Activated CD8-positive, alpha-beta memory T cell treated with anti-CD3 and anti-CD28 coated beads for 4 hours (primary cell): ENCODE measurements around the gene AGAP3.

ENCODE experiments used
- DNase-seq, 2 donors: peaks; one replicate each; pipeline ENCODE4 v3.0.0-alpha.2; 2020; ENCODE audit warnings: low read depth in 2 of 2

The AGAP3 gene

DNA sequence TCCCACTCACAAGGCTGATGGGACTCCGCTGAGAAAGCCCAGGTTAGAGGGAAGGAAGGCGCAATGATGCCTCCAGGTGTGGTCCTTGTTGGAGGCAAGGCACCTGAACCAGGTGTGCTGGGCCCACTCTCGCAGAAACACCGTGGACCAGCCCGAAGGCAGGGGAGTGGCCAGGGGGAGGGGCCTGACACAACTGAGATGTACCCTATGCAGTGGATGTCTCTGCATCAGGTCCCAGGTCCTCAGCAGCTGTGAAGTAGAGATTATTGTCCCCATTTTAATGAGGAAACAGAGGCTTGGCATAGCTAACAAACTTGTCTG lies 49.2 kb downstream of the AGAP3 start:
- DNase-seq, result no peak

DNA sequence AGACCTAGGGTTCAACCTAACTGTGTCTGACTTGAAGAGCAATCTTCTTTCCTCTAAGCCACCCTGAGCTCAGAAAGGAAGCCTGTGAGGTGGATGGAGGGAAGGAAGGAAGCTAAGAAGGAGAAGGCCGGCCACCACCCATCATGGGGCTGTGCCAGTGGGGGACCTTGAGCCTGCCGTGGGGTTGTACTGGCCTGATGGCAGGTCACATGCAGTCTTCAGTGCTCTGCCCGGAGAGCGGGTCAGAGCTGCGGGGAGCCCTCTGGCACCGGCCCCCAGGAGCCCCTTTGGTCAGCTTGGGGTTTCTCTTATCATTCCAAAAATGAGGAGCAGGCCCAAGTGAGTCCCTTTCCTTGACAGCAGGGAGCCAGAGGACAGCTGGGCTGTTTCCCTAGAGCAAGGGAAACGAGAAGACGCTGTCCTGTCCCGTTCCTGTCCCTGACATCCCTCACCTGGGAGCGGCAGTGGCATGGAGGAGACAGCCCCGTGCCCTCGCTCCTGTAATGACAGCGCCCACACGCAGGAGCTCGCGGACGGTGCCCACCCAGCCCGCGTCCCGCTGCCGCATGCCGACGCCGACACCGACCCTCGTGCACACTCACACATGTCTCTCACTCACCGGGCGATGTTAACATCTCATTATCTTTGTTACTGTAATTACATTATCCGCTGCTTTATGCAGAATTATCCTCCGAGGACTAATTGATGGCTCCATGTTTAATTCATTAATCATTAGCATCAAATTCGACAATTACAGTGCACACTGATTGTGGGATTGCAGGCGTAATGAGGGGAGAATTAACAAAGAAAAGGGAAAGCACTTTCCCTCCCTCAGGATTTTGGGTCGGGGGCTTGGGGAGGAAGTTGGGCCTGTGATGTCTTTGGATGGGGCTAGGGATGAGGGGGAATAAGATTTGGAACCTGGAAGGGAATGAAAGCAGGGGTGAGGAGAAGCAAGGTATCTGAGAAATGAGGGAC lies 49.9 kb downstream of the AGAP3 start:
- DNase-seq, result no peak

DNA sequence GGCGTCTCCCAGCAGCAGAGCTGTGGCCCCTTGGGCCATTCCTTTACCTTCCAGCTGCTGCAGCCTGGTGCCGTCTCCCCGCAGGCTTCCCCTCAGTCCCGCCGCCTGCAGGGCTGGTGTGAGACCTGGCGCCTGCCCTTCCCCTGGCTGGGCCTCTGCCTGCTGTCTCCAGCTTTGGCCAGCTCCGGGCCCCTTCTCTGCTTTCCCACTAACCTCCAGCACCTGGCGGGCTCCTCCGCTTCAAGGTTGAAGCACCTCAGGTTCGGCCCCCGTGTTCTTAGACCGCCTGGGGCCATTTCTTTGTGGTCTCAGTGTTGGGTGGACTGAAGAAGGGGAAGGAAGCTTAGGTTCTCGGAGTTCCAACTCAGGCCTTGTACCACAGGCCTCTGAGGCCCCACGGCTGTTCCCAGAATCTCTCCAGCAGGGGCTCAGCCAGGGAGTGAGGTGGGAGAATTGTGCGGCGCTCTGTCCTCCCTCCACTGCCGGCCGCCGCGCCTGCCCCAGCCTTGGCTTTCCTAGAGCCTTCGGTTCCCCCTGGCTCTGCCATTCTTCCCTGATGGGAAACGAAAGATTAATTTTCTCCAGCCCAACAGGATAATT lies 50.9 kb downstream of the AGAP3 start:
- DNase-seq, result no peak

DNA sequence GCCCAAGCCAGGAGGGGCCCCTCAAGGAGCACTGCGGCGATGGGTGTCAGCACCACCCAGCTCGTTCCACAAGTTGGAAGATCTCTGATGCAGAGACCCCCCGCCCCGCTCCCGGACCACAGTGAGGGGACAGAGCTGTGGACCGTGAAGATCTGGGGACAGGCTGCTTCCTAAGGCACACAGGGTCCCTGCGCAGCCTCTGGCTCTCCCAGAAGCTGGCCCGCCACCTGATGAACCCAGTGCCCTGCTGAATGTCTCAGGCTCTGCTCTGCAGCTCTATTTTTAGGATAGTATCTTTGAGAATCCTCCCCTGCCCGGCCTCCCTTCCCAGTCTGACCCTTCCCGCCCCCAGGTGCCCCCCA lies 51.5 kb downstream of the AGAP3 start:
- no peak for DNase-seq

DNA sequence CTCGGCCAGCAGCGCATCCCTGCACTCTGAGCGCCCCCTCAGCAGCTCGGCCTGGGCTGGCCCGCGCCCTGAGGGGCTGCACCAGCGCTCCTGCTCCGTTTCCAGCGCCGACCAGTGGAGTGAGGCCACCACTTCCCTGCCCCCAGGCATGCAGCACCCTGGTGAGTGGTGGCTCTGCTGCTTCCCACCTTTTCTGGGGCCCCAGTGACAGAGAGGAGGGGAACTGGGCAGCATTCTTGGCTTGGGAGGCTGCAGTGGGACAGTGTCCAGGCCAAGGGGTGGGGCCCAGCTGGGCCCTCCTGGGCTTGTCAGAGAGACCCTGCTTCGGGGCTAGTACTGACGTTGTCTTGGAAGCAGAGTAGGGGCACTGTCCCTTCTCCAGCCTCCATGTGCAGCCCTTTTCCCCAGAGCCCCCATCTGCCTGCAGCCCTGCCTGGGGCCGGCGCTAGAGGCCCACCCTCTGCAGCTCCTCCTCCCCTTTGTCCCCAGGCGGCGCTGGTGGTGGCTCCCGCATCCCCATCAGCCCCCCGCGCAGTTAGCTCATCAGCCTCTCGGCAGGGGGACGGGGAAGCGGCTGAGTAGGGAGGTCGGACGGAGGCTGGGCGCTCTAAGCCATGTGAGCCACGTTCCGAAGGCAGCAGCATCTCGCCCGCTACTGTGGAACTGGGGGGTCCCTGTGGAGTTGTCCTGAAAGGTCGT lies 52.0 kb downstream of the AGAP3 start:
- no peak for DNase-seq

DNA sequence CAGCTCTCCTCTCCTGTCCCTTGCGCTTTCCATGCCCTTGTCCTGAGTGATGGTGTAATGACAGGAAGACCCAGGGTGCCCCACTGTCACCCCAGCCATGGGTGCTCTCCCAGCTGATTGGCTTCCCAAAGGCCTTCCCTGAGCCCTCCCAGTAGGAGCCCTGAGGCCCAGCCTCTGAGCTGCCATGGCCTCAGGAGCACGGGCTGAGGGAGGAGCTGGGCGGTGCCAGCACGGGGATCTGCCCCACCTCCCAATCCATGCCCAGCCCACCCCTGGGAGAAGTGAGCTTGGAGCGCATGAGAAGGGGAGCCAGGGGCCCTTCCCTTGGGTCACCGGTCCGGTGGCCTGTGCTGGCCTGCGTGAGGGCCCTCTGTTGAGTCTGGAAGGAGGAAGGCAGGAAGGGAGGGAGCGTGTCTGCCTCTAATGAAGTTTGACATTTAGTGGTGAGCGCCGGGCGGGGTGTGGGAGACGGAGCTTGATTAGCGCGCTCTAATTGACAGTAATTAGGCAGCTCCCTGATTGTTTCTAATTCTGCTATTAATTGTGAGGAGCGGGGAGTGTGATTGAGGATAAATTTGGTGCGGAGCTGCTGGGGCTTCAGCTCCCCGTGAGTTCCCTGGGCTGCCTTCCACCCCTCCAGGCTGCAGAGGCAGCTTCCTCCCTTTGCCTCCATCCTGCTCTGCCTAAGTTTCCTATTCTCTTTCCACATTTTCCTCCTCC lies 53.0 kb downstream of the AGAP3 start:
- DNase-seq, result no peak

DNA sequence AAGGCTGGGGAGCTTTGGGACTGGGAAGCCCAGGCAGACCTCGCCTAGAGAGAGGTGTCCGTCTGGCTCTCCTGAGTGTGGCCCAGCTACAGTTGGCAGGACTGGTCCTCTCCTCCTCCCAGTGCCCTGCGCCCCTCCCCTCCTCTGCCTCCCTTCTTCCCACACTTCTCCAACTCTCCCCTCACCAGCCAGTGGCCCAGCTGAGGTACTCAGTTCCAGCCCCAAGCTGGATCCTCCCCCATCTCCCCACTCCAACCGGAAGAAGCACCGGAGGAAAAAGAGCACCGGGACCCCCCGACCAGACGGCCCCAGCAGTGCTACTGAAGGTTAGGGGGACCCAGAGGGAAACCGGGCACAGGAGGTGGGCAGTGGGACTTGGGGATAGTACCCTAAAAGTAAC lies 53.5 kb downstream of the AGAP3 start:
- DNase-seq, result no peak

DNA sequence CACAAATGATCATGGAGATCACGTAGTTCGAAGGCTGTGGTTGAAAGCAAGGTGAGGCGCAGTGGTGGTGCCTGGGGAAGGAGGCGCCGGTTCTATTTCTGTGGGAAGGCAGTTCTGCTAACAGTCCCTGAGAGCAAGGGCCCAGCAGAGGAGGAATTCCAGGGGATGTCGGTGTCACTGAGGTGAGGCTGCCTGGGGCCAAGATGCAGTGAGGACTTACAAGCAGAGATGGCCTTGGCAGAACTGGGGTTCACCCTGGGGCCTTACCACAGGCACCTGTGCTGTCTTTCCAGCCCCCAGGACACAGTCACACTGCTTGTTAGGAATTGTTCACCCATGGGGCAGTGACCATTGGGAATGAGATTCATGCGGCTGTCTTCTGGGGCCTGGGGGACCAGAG lies 54.6 kb downstream of the AGAP3 start:
- no peak for DNase-seq

DNA sequence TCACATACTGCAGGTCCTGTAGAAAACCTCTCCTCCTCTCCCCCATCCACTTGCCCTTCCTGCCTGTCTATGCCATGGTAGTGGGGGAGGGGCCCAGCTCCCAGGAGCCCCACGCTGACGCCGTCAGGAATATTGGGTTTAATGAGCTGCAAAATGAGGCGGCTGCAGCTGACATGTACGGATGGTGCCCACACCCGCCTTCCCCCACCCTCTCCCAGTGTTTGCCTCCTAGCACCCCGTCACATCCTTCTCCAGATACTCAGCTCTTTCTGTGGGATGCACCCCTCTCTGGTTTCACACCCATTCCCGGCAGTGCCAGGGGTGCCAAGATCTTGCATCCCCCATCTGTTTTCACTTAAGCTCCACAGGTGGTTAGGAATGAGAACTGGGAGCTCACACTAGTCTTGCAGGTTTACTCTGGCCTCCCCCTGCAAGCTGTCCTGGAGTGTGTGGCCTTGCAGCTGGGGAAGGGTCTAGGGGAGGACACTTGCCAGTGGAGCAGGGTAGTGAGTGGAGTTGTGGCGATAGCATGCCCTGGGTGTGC lies 55.1 kb downstream of the AGAP3 start:
- DNase-seq, result no peak

DNA sequence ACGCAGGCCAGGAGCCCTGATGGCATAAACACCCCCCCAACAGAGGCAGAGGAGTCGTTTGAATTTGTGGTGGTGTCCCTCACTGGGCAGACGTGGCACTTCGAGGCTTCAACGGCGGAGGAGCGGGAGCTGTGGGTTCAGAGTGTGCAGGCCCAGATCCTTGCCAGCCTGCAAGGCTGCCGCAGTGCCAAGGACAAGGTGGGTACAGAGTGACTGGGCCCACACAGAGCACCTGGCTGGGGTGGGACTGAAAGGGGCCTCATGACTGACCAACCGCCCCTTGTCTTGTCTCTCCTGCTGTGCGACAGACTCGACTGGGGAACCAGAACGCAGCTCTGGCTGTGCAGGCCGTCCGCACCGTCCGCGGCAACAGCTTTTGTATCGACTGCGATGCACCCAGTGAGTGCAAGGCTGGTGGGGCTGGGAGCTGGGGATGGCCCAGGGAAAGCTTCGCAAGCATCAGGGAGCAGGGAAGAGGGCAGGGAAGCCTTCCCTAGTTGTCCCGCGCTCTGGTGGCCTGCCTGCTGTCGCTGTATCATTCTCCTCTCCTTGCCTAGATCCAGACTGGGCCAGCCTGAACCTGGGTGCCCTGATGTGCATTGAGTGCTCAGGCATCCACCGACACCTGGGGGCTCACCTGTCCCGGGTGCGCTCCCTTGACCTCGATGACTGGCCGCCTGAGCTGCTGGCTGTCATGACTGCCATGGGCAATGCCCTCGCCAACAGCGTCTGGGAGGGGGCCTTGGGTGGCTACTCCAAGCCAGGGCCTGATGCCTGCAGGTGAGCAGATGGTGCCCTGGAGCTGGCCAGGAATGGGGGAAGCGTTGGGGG lies 55.8 kb downstream of the AGAP3 start:
- DNase-seq, result no peak

DNA sequence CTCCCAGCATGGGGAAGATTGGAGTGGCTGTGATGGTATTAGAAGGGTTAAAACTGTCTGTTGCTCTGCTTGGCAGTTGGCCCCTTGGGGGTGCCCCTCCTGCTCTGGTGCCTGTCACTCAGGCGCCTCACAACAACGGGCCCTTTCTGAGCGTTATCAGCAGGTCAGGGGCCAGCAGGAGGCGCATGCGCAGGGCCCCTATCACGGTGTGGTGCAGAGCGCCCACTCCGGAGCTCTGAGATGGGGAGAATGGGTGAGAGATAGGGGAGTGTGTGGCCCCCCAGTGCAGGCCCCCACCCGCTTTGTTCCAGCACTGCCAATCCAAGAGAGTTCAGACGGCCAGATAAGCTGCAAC lies 56.4 kb downstream of the AGAP3 start:
- DNase-seq, result no peak

DNA sequence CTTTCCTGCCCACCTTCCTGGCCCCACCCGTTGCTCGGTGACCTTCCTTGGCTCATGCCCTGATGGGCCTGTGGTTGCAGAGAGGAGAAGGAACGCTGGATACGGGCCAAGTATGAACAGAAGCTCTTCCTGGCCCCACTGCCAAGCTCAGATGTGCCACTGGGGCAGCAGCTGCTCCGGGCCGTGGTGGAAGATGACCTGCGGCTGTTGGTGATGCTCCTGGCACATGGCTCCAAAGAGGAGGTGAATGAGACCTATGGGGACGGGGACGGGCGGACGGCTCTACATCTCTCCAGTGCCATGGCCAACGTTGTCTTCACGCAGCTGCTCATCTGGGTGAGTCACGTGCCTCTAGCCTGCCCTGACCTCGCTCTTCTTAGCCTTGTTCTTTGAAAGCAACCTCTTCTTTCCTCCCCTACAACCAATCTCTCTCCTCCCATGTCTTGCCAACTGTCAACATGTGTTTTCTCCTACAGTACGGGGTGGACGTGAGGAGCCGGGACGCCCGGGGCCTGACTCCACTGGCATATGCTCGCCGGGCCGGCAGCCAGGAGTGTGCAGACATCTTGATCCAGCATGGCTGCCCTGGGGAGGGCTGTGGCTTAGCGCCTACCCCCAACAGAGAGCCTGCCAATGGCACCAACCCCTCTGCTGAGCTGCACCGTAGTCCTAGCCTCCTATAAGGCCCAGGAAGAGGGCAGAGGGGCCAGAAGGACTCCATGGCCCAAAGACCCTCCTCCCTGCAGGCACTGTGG lies 57.2 kb downstream of the AGAP3 start:
- no peak for DNase-seq

DNA sequence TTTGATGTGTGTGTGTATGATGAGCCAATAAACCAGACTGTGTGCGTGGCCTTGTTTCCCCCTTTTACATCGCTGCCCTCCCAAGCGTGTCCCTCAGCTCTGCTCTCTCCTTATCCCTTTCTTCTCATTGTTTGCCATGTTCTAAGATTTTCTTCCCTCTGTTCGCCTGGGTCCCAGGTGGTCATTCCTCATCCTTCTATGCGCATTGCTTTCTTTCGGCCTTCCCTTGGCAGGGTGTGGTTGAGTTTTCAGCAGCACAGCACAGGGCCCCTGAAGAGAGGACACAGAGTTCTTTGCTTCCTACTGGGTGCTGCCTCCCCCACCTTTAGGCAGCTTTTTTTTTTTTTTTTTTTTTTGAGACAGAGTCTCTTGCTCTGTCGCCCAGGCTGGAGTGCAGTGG lies 58.1 kb downstream of the AGAP3 start:
- no peak for DNase-seq

DNA sequence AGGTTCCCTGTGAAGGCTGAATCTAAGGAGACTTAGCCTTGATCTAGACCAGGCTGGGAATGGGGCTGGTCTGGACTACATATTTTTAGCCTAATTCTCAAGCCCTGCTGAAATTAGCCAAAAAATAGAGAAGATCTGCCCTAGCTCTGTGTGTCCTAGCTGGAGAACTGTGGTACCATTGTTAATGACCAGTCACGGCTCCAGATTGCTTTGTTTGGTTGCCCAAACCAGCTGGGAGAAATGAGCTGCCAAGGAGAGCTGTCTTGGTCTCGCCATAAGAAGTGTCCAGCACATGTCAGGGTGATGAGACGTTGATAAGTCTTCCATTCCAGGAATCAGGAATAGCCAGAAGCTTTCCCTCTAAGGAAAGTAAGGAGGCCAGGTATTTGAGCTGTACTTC lies 60.5 kb downstream of the AGAP3 start:
- DNase-seq, result no peak

DNA sequence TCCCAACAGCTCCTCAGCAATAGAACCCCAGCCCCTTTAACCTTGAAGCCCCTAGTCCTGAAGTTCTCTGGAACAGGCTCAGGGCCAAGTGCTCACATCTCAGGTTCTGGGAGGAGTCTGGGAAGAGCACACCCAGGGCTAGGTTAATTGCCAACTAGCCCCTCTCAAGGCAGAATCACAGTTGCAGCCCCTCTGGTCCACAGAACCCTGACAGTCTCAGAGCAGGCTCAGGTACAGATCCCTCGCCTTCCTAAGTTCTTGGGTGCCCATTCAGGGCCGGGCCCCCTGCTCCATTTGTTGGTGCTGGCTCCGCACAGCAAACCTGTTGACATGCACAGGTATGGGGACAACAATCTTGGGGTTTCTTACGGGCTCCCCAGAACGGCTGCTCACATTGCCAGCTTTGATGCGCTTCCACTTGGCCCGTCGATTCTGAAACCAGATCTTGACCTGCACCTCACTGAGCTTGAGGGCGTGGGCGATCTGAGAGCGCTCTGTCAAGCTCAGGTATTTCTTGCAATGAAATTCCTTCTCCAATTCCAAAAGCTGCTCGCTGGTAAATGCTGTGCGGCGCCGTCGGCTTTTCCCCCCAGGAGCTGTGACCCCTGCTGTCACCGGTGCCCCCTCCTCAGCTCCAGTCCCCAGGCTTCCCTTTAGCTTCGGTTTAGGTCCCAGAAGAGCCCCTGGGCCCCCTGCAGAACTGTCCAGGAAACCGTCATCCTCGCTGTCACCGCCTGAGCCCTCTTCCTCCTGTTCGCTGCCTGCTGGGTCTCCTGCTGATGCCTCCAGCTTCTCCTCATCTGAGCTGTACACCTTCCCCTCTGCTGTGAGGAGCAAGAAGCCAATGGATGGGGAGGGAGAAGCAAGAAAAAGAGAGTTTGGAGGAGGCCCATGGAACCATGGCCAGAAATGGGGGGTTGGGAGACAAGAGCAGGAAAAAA lies 62.3 kb downstream of the AGAP3 start:
- DNase-seq, result no peak

DNA sequence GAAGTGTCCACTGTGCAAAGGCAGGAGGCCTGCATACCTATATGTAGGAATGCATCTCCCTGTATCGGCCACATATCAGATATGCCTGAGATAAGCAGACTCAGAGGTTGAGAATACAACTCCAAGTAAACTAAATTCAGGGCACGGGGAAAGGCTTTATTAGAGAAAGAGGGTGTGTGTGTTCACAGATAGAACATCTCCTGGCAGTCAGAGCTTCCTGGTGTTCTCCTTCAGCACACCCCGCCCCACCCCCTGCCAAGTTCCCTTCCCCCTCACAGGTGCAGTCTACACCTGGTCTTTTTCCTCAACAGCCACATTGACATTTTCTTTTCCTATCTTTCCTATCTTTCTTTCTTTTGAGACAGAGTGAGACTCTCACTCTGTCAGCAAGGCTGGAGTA lies 64.1 kb downstream of the AGAP3 start:
- DNase-seq, result no peak

DNA sequence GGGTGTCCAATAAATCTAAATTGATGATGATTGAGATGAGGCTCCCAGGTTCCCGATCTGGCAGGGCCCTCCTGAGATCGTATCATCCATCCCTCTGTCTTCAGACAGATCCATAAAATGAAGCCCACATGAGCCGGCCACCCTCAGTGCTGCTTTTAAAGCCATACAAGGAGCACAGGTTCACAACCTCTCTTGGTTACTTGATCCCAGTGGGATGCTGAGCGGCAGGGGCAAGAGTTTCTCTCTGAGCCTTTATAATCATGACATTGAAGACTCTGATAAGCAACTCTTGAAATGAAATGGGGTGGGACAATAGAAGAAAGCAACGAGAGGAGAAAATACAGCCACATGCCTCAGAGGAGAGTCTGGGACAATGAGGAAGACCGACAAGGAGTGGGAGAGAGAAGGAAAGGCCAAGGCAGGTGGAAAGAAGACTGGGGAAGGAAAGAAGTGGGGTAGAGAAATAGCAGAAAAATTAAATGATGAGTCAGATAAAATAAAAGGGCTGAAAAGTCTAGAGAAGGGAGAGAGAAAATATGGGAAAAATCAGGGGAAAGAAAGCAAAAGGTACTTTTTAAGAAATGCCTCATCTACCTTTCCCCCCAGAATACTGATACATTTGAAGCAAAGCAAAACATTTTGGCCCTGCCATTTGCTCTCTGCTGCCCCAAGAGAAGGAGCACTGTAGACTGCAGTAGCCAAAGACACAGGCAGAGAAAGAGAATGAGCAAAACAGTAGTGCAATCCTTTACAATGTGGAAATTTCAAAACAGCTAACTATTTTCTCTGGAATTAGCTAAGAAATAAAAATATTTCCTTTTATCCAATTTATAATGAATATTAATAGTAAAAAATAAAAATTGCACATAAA lies 66.6 kb downstream of the AGAP3 start:
- DNase-seq, result no peak

DNA sequence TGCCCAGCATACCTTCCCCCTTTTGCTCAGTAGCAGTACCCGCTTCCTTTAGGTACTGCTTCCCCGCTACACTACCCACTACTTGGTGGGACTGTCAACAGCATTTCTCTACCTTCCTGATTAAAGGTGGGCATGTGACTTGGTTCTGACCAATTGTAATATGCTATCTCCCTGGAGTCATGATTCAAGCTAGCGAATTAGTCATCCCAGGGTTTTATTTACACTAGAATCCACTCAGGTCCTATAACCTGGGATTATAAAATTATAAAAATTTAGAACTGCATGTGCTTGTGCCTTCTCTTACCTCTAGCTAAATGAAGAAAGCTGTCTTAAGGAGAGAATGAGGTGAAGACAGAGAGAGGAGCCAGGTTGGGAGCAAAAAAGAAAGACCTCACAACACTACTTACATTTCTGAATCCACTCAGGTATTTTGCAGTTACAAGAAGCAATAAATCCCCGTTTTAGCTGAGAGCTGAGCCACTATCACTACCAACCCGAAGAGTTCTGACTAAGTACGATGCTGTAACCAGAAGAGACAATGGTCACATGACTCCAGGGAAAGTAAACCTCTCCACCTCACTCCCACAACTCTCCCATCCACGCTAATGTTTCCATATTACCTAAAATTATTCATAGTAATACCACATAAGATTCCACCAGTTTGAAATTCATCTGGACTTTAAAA lies 71.5 kb downstream of the AGAP3 start:
- no peak for DNase-seq
